Osteoblast (primary cell): Measurements from ENCODE around the gene TRNP1. TPM values are rescaled to one million over a fixed set of nuclear protein-coding genes. Genes with fewer than 3 reads are reported as not detected.

Experiments
- DNase-seq: peaks from one replicate; pipeline ENCODE4 v3.0.0; 2011; ENCODE audit warnings: low spot score, mixed read lengths; ENCODE audit not compliant: insufficient read length; ENCODE audit errors: missing footprints
- H2AFZ ChIP-seq: 2 replicates; pipeline ENCODE4 v1.6.0; 2011; ENCODE audit warnings: mild to moderate bottlenecking, low read length
- H3K27ac ChIP-seq: 2 replicates; pipeline ENCODE4 v1.5.1; 2011; ENCODE audit warnings: mild to moderate bottlenecking, low read depth, low read length, moderate library complexity
- H3K27me3 ChIP-seq: 2 replicates; pipeline ENCODE4 v1.6.0; 2012; ENCODE audit warnings: mild to moderate bottlenecking, control low read depth, inconsistent platforms, low read length, moderate library complexity; ENCODE audit not compliant: insufficient read depth
- H3K36me3 ChIP-seq: 2 replicates; pipeline ENCODE4 v1.5.1; 2011; ENCODE audit warnings: mild to moderate bottlenecking, low read length, control low read depth, moderate library complexity; ENCODE audit not compliant: insufficient read depth
- H3K4me1 ChIP-seq: 2 replicates; pipeline ENCODE4 v1.5.1; 2011; ENCODE audit warnings: mild to moderate bottlenecking, low read length, control low read depth, moderate library complexity; ENCODE audit not compliant: insufficient read depth
- H3K4me2 ChIP-seq: 2 replicates; pipeline ENCODE4 v1.6.0; 2011; ENCODE audit warnings: mild to moderate bottlenecking, low read length; ENCODE audit not compliant: insufficient read depth
- H3K4me3 ChIP-seq: fragments of 200-600 bp; sonication (generic); 3 replicates; pipeline ENCODE4 v1.5.1; 2012; ENCODE audit warnings: mild to moderate bottlenecking, low read length, inconsistent platforms; ENCODE audit not compliant: insufficient read depth
- H3K79me2 ChIP-seq: 2 replicates; pipeline ENCODE4 v1.6.0; 2012; ENCODE audit warnings: mild to moderate bottlenecking, low read length, control low read depth, inconsistent platforms; ENCODE audit not compliant: insufficient read depth
- H3K9me3 ChIP-seq: 2 replicates; pipeline ENCODE4 v1.5.1; 2011; ENCODE audit warnings: low read depth, low read length, control low read depth
- H4K20me1 ChIP-seq: 2 replicates; pipeline ENCODE4 v1.6.0; 2012; ENCODE audit warnings: mild to moderate bottlenecking, low read length, control low read depth; ENCODE audit not compliant: insufficient read depth
- total RNA-seq: library from RNA; depleted of rRNA; stranded (reverse); fragments of >200 nt; gene quantifications from 2 replicates; pipeline ENCODE4 v1.2.3, GENCODE V29; 2012
- TF ChIP-seq, protein P1 (sequence below): IDR thresholded peaks from 2 replicates; pipeline ENCODE4 v1.5.1; 2011; ENCODE audit warnings: mild to moderate bottlenecking, low read depth, low read length, moderate library complexity; ENCODE audit errors: extremely low read depth

Gene TRNP1
- total RNA-seq, 1 donor: 6.5 TPM

DNA sequence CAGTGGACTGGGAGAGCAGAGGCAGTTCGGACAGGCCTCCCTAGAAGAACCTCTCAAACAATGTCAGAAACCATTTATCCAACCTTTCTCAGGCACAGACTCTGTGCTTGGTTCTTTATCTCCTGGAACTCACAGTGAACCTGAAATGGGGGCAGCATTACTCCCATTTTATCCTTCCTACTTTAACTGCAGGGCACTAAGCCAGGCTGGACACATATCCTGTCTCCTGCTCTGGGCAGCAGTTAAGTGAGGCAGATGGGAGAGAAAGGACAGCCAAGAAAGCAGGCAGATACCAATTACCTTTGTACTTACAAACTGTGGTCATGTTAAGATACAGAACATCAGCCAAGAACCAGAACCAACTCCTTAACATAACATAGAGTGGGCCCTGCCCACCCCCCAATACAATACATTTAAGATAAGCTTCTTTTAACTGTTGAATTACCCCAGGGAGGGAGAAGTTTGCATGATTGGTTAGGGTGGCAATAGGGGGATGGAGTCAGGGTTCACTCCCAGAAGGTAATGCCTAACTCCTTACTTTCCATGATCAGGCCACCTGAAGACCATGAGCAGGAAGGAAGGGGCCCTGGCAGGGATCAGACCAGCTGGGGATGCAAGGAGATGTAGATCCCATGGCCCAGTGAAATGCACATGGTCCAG is 44.1 kb upstream of the TRNP1 start:
- no peaks in the 10 kb centered on the region for H3K79me2 ChIP-seq
- H3K9me3 ChIP-seq: no peaks in the 10 kb centered on the region
- H4K20me1 ChIP-seq: no peaks in the 10 kb centered on the region
- peak; percentile 76 for DNase-seq
- no peak overlapping the region for H3K27ac ChIP-seq
- no peaks in the 10 kb centered on the region for H3K27me3 ChIP-seq
- H3K4me3 ChIP-seq: no peak overlapping the region
- TF ChIP-seq, protein P1, sequence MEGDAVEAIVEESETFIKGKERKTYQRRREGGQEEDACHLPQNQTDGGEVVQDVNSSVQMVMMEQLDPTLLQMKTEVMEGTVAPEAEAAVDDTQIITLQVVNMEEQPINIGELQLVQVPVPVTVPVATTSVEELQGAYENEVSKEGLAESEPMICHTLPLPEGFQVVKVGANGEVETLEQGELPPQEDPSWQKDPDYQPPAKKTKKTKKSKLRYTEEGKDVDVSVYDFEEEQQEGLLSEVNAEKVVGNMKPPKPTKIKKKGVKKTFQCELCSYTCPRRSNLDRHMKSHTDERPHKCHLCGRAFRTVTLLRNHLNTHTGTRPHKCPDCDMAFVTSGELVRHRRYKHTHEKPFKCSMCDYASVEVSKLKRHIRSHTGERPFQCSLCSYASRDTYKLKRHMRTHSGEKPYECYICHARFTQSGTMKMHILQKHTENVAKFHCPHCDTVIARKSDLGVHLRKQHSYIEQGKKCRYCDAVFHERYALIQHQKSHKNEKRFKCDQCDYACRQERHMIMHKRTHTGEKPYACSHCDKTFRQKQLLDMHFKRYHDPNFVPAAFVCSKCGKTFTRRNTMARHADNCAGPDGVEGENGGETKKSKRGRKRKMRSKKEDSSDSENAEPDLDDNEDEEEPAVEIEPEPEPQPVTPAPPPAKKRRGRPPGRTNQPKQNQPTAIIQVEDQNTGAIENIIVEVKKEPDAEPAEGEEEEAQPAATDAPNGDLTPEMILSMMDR: no peak
- no peak overlapping the region for H3K4me2 ChIP-seq
- H3K4me1 ChIP-seq: no peaks in the 10 kb centered on the region
- no peak overlapping the region for H2AFZ ChIP-seq
- H3K36me3 ChIP-seq: peaks cover 24% of the 10 kb centered on the region

DNA sequence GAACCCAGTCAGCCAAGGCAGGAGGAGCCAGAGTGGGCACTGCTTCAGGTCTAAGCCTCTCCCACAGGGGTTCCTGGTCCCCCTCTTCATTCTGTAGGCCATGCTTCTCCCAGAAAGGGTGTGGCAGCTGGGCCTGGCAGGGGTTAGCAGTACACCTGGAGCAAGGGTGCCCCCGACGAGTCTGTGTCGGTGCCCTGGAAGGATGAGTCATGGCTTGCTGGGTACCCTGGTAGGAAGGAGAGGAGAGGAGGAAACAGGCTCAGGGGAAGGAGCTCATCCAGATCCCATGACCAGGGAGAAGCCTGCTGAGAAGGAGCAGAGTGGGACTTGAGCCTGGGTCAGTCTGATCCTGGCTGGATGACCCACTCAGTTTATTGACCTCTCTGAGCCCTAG is 43.6 kb upstream of the TRNP1 start:
- Histone ChIP-seq H2AFZ (no peak overlapping the region), H3K27ac (no peak overlapping the region), H3K79me2 (no peaks in the 10 kb centered on the region), H4K20me1 (no peaks in the 10 kb centered on the region), H3K4me2 (no peak overlapping the region), H3K4me3 (no peak overlapping the region), H3K4me1 (no peaks in the 10 kb centered on the region), H3K27me3 (no peaks in the 10 kb centered on the region), H3K9me3 (no peaks in the 10 kb centered on the region), H3K36me3 (peaks cover 18% of the 10 kb centered on the region)
- no peak for DNase-seq
- TF ChIP-seq, protein P1: no peak

DNA sequence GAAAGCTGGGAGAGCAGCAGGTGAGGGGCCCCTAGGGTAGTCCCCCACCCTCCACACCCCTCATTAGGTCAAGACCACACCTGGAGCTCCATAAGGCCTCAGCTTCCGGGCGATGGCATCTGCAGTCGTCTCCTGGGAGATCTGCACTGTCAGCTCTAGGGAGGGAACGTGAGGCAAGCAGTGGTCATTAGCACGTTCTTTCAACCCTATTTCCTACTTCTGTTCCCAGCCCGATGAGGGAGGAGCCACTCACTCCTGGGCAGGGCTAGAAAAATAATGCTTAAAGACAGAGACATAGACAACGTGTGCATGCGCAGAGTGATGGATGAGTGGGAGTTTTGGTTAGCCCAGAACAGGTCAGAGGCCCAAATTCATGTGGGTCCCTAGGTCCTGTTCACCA is 42.9 kb upstream of the TRNP1 start:
- H3K4me2 ChIP-seq: no peak overlapping the region
- TF ChIP-seq, protein P1: no peak
- H3K27ac ChIP-seq: no peak overlapping the region
- no peaks in the 10 kb centered on the region for H3K4me1 ChIP-seq
- no peaks in the 10 kb centered on the region for H3K9me3 ChIP-seq
- H3K36me3 ChIP-seq: peaks cover 12% of the 10 kb centered on the region
- no peak for DNase-seq
- no peak overlapping the region for H2AFZ ChIP-seq
- no peak overlapping the region for H3K4me3 ChIP-seq
- no peaks in the 10 kb centered on the region for H4K20me1 ChIP-seq
- H3K79me2 ChIP-seq: no peaks in the 10 kb centered on the region
- H3K27me3 ChIP-seq: no peaks in the 10 kb centered on the region

DNA sequence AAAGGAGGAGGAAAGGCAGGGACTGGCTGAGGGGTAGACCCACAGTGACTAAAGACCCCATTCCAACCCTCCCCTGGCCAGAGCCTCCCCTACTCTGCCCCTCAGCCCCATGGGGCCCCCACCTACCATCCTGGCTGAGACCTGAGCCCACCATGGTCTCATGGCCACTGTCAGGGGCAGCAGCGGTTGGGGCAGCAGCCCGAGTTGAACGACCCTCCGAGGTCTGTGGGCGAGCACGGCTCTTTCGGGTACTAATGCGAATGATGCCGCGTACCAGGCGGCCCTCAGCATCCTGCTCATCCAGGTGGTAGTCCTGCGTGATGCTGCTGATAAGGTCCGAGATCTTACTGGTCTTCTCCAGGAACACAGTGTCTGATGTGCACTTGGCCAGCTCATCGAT is 42.3 kb upstream of the TRNP1 start:
- TF ChIP-seq, protein P1: no peak
- no peak for DNase-seq
- Histone ChIP-seq H3K4me1 (no peaks in the 10 kb centered on the region), H3K4me3 (no peak overlapping the region), H3K36me3 (peaks cover 6% of the 10 kb centered on the region), H3K79me2 (no peaks in the 10 kb centered on the region), H3K27ac (no peak overlapping the region), H3K4me2 (no peak overlapping the region), H4K20me1 (no peaks in the 10 kb centered on the region), H3K27me3 (peaks cover 4% of the 10 kb centered on the region), H2AFZ (no peak overlapping the region), H3K9me3 (peaks cover 4% of the 10 kb centered on the region)
